ENCODE measurements around the gene AFF3.

- TF ChIP-seq CTCF (CRISPR knock-in tag; IDR thresholded peaks at IDR 0.05) (no peak), HOXA9 (CRISPR knock-in tag; IDR thresholded peaks at IDR 0.05; ENCODE audit: borderline replicate concordance) (no peak), SMC3 (IDR thresholded peaks at IDR 0.05; ENCODE audit: low read length) (no peak), EHMT2 (IDR thresholded peaks at IDR 0.05; ENCODE audit: borderline replicate concordance, low read depth, low read length) (no peak), FOXK2 (IDR thresholded peaks at IDR 0.05) (no peak), ARHGAP35 (CRISPR knock-in tag; IDR thresholded peaks at IDR 0.05; ENCODE audit: borderline replicate concordance) (no peak), ZNF607 (CRISPR knock-in tag; IDR thresholded peaks at IDR 0.05; ENCODE audit: borderline replicate concordance) (no peak), PHF20 (CRISPR knock-in tag; IDR thresholded peaks at IDR 0.05) (no peak), GABPA (IDR thresholded peaks at IDR 0.05; ENCODE audit: low read depth, low read length) (no peak), GABPA (CRISPR knock-in tag; IDR thresholded peaks at IDR 0.05; ENCODE audit: low read depth) (no peak)
Observed at GRCh38 chr2:99648906-99649789, 493.2 kb downstream of the AFF3 start.

Data from HepG2 (cell line).